ENCODE data around the gene RPL34. TPM values are rescaled to one million over a fixed set of nuclear protein-coding genes. Genes with fewer than 3 reads are reported as not detected.

Gene RPL34
- total RNA-seq, 1 donor from 2014 or later = 1,453 TPM

DNA sequence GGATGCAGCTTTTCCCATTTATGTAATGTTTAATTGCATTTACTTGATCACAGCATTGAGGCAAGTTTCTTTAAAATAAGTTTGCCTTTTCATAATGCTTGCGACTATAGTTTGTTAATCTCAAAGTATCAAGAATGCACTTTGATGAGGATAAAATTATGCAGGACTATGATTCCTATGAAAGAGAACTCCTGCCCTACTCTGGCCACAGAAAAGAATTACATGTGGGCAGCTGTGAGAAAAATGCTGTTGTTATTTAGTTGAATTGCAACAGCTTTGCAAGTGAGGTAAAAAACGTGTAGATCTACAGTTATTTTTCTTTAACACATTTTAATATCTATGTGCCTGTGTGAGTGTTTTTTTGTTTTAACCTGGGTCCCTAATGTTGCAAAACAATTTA lies 17.5 kb downstream of the RPL34 start:
- TF ChIP-seq CTCF (conservative IDR thresholded peaks at IDR 0.05; ENCODE audit: low read depth, low read length) = peak; percentile 35
- DNase-seq (ENCODE audit: low read depth) = no peak
- H3K4me3 ChIP-seq (ENCODE audit: low read depth, low read length) = no peak overlapping the region

- no peak overlapping the region for H3K4me3 ChIP-seq (ENCODE audit: low read depth, low read length)
- TF ChIP-seq CTCF (conservative IDR thresholded peaks at IDR 0.05; ENCODE audit: low read depth, low read length) = no peak
- no peak for DNase-seq (ENCODE audit: low read depth)
Measured at GRCh38 chr4:108644237-108644636, 23.9 kb downstream of the RPL34 start.

- no peak for TF ChIP-seq CTCF (conservative IDR thresholded peaks at IDR 0.05; ENCODE audit: low read depth, low read length)
Measured at GRCh38 chr4:108646706-108647105, 26.3 kb downstream of the RPL34 start.

DNA sequence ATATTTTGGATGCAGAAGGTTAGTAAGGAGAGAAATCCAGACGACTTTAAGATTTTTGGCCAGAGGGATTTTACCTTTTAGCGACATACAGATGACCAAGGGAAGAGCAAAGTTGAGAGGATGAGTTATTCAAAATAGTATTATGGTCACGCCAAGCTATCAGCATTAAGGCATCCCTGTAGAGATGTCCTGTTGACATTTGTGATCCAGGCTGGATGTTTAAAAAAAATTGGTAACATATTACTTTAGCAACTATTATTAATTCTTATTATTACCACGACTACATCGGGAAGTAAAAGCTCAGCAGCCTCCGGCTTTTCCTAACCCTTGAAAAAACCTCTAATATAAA lies 29.5 kb downstream of the RPL34 start:
- no peak for DNase-seq (ENCODE audit: low read depth)
- no peak for TF ChIP-seq CTCF (conservative IDR thresholded peaks at IDR 0.05; ENCODE audit: low read depth, low read length)
- peak overlapping the region; percentile 74 for H3K4me3 ChIP-seq (ENCODE audit: low read depth, low read length)

More at GRCh38 chr4:108646706-108647105, 26.3 kb downstream of the RPL34 start:
- no peak overlapping the region for H3K4me3 ChIP-seq (ENCODE audit: low read depth, low read length)
- DNase-seq (ENCODE audit: low read depth) = no peak

DNA sequence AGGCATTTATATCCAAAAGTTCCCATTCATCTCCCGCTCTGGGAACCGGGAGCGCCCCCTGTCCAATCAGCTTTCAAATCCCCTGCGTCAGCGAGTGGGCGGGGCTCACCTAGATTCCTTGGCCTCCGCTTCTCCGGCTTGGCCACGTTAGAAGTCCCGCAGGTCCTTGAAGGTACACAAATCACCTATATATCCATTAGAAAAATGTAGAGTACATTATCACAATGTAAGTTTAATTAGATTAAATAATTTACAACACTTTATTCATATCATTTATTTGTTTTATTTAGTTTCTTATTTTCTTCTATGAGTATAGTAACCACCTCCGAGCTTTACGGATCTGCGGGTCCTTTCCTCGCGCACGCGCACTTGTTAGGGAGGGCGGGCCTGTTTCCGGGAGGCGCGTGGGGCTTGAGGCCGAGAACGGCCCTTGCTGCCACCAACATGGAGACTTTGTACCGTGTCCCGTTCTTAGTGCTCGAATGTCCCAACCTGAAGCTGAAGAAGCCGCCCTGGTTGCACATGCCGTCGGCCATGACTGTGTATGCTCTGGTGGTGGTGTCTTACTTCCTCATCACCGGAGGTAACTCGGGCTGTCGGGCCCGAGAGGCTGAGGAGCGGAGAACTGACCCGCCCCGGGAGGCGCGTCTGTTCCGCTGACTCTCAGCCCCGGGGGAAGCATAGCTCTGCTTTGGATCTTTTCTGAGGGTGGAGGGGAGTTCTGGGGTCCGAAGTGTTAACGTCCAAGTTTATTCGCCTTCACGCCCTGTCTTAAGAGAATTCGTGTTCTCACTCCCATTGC lies 30.0 kb downstream of the RPL34 start, which contains the start of gene OSTC:
TSS of gene OSTC (plus strand) at position 388 of the 802 bp plus-strand sequence. CDS start at position 445, 57 bp downstream.
- DNase-seq (ENCODE audit: low read depth) = peak; percentile 93
- TF ChIP-seq CTCF (conservative IDR thresholded peaks at IDR 0.05; ENCODE audit: low read depth, low read length) = peak; percentile 26
- H3K4me3 ChIP-seq (ENCODE audit: low read depth, low read length) = peak within 1 kb of the TSS; percentile 74

DNA sequence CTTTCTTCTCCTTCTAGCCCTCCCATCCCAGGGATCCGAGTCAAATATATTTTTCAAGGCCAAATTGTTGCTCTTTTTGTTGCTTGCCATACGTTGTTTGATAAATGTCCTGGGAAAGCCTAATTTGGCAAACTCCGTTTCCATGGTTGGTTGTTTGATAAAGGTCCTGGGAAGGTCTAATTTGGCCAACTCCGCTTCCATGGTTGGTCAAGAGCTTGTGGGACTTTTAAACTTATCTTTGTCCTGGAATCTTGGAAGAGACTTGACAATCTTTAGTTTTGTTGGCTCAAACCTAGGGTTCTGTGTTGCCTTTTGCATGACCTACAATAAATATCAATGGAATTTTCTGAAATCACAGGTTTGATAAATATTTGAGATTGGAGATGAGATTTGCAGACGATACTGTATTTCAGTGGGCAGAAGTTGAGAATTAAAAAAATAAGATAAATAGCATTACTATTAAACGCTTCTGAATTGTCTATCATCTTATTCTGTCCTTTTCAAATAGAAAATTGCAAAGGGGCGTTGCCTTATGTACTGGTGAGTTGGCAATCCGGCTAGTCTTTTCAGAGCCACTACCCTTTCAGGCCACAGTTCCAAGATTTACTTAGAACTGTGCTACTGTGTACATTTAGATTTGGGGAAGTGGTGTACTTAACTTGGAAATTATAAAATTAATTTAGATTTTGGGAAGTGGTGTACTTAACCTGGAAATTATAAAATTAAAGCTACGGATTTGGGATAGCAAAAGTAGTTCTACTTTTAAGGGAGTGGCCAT lies 30.8 kb downstream of the RPL34 start:
- H3K4me3 ChIP-seq (ENCODE audit: low read depth, low read length) = peak overlapping the region; percentile 74
- DNase-seq (ENCODE audit: low read depth) = no peak
- no peak for TF ChIP-seq CTCF (conservative IDR thresholded peaks at IDR 0.05; ENCODE audit: low read depth, low read length)

Data from epithelial cell of proximal tubule (primary cell).